ENCODE data around the gene RC3H1.
"Not testable (repeated sequence)": the region's sequence is repeated elsewhere in the genome, so short reads cannot be mapped to it uniquely, and the experiment has no call there.

The RC3H1 gene

GRCh38 chr1:174018565-174018964 lies 3.6 kb downstream of the RC3H1 start:
- no peak for DNase-seq

- DNase-seq = no peak
These were observed 4.8 kb downstream of the RC3H1 start for GRCh38 chr1:174017231-174017970.

- DNase-seq = no peak
These were observed 8.2 kb downstream of the RC3H1 start for GRCh38 chr1:174013864-174014418.

- DNase-seq = no peak
These were observed 13.2 kb downstream of the RC3H1 start for GRCh38 chr1:174008979-174009378.

GRCh38 chr1:174008269-174008668 lies 13.9 kb downstream of the RC3H1 start:
- DNase-seq = no peak

GRCh38 chr1:174007851-174008250 lies 14.3 kb downstream of the RC3H1 start:
- DNase-seq = no peak

- DNase-seq = peak; percentile 26
These were observed 17.1 kb downstream of the RC3H1 start for GRCh38 chr1:174005032-174005431.

GRCh38 chr1:174003867-174004266 lies 18.3 kb downstream of the RC3H1 start:
- DNase-seq = no peak

- no peak for DNase-seq
These were observed 20.6 kb downstream of the RC3H1 start for GRCh38 chr1:174001573-174001972.

- DNase-seq = no peak
These were observed 21.8 kb downstream of the RC3H1 start for GRCh38 chr1:174000371-174000770.

- DNase-seq = no peak
These were observed 24.4 kb downstream of the RC3H1 start for GRCh38 chr1:173997791-173998190.

GRCh38 chr1:173996995-173997394 lies 25.2 kb downstream of the RC3H1 start:
- no peak for DNase-seq

- no peak for DNase-seq
These were observed 26.7 kb downstream of the RC3H1 start for GRCh38 chr1:173995475-173995874.

- not testable (repeated sequence) for DNase-seq
These were observed 28.2 kb downstream of the RC3H1 start for GRCh38 chr1:173993948-173994347.

GRCh38 chr1:173988068-173988467 lies 34.1 kb downstream of the RC3H1 start:
- no peak for DNase-seq

- DNase-seq = no peak
These were observed 35.2 kb downstream of the RC3H1 start for GRCh38 chr1:173986951-173987350.

- no peak for DNase-seq
These were observed 51.9 kb downstream of the RC3H1 start for GRCh38 chr1:173970252-173970651.

GRCh38 chr1:173965896-173966295 lies 56.3 kb downstream of the RC3H1 start:
- DNase-seq = not testable (repeated sequence)

- no peak for DNase-seq
These were observed 58.7 kb downstream of the RC3H1 start for GRCh38 chr1:173963477-173963876.

GRCh38 chr1:173960625-173961024 lies 61.5 kb downstream of the RC3H1 start:
- DNase-seq = no peak

- no peak for DNase-seq
These were observed 68.0 kb downstream of the RC3H1 start for GRCh38 chr1:173954179-173954578.

- no peak for DNase-seq
These were observed 73.6 kb downstream of the RC3H1 start for GRCh38 chr1:173948594-173948993.

GRCh38 chr1:173946380-173946921 lies 75.7 kb downstream of the RC3H1 start:
- no peak for DNase-seq

- DNase-seq = no peak
These were observed 85.1 kb downstream of the RC3H1 start for GRCh38 chr1:173937062-173937461.

GRCh38 chr1:173934440-173934839 lies 87.7 kb downstream of the RC3H1 start:
- DNase-seq = no peak
